ENCODE measurements around the gene THAP2. TPM values are rescaled to one million over a fixed set of nuclear protein-coding genes. Genes with fewer than 3 reads are reported as not detected.

Gene THAP2
- 5.8 TPM for total RNA-seq

DNA sequence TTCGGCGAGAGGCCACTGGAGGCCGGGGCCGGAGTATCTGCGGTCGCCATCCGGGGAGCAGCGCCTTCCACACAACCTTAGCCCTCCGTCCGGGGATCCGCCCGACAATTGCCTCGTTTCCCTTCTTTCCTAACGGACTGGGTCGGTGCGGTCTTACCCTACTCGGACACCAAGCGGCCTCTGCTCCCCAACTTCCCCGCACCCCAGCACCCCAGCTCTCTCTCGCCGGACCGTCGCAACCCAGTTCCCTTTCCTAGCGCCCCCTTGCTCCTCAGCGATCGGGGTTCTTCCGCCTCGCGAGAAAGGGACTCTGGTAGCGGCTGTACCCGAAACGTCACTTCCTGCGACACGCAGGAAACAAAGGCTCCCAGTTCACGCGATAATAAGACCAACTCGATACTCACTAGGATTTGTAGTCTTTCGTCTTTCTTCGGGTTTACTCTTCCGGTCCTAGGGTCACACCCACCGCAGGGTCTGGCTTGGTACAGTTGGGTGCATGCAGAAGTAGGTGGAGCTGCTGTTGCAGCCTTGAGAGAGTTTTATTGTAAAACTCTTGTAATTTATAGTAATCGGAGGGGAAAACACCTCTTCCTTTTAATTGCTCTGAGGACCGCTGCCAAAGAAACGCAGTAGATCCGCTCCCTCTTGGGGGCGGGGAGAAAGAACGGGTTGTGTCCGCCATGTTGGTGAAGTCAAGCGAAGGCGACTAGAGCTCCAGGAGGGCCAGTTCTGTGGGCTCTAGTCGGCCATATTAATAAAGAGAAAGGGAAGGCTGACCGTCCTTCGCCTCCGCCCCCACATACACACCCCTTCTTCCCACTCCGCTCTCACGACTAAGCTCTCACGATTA, at the start of gene THAP2, which contains the start of gene ZFC3H1:
THAP2 (plus strand) TSS at position 741 of the 850 bp plus-strand sequence. CDS start 209 bp downstream, outside the sequence.
ZFC3H1 (minus strand) TSS at position 288 of the 850 bp plus-strand sequence; CDS start at position 50, 238 bp downstream.
- intact Hi-C loops (cut with DNase I): no loop called here

DNA sequence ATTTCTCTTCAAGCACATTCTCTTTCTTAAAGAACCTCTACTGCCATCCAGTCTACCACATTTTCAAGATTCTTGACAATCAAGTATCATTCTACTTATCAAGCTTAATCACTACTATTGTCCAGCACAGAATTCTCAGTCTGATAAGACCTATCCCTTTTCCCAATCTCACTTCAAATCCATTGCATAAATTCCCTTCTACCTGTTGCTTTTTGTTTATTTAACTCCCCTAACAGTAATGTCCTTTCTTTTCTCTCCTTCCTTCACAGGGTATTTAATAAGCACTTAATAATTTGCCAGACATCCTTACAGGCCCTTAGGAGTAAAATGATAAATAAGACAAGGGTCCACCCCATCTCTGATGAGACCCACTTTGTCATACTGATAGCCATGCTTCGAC, 42.2 kb upstream of the THAP2 start:
- ATAC-seq (no peak), DNase-seq (ENCODE audit: low spot score) (no peak)
- intact Hi-C loops (cut with DNase I): no loop called here

More for the DNA sequence above, at the start of gene THAP2, which contains the start of gene ZFC3H1:
- peak; percentile 98 for ATAC-seq
- DNase-seq (ENCODE audit: low spot score): peak; percentile 96

DNA sequence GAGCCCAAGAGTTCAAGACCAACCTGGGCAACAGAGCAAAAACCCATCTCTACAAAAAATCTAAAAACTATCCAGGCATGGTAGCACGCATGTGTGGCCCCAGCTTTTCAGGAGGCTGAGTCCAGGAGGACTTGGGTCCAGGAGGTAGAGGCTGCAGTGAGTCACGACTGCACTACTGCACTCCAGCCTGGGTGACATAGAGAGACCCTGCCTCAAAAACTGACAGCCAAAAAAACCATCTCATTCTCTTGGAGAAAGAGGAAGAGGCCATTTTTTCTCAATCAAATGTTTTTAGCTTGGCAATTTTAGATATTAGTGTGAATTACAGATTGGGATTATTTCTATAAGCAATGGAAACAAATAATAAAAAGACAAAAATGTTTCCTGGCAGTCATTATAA, 38.6 kb upstream of the THAP2 start:
- no peak for DNase-seq (ENCODE audit: low spot score)
- intact Hi-C loops (cut with DNase I): loop anchor here (1.0 kb wide), 1 partner anchor 20 kb away; no protein-coding TSS in a partner anchor
- no peak for ATAC-seq

DNA sequence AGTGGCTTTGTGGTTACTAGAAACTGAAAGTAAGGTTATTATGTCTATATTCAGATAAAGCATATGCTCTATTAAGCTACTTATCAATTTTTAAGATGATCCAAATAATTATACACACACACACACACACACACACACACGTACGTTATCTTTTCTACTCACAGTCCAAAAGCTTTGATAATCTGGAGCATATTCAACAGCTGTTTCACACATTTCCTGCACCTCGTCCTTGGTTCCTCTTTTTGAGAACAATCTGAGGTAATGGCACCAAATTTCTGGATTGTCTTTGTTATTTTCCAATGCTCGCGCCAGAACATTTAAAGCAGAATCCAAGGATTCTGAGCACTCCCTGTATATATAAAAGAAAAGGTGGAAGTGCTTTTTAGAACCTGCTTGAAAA, 38.0 kb upstream of the THAP2 start:
- DNase-seq (ENCODE audit: low spot score): no peak
- ATAC-seq: no peak
- intact Hi-C loops (cut with DNase I): no loop called here

DNA sequence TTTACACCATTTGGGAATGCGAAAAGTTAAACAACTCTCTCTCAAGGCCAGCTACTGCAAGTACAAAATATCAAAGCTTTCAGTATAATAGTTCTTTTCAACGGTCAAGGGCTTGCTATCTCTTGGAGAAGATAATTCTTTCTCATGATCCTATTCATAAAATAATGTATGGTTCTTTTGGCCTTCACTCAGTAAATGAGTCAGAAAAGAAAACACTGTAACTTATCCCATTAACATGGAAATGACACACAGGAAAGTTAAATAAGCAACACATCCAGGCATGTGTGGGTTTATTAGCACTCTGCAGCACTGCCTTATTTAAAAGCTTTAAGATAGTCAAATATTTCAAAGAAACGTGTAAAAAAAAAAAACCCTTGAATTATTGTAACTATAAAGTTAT, 37.3 kb upstream of the THAP2 start:
- intact Hi-C loops (cut with DNase I): no loop called here
- DNase-seq (ENCODE audit: low spot score) (no peak), ATAC-seq (no peak)

DNA sequence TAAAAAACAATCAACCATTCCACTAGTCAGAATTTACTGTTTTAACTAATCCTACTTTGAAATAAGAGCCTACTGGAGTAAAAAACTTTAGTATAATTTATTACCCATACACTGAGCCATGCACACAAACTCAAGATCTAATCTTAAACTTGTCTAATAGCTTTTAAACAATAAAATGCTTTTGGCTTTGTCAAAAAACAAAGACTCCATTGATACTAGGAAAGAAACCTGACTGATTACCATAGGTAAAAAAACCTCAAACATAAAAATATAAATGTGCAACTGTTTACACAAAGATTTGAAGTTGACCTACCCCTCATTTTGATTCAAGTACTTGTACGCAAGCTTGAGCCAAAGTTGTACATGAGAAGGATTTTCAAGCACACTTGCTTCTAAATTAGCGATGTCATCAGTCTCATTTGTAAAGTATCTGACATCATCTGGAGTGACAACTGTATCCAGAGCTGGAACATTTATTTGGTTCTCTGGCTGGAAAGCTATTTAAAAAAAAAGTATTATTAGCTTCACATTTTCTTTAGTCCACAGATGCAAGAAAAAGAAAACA, 36.6 kb upstream of the THAP2 start:
- intact Hi-C loops (cut with DNase I): no loop called here
- no peak for ATAC-seq
- DNase-seq (ENCODE audit: low spot score): no peak

DNA sequence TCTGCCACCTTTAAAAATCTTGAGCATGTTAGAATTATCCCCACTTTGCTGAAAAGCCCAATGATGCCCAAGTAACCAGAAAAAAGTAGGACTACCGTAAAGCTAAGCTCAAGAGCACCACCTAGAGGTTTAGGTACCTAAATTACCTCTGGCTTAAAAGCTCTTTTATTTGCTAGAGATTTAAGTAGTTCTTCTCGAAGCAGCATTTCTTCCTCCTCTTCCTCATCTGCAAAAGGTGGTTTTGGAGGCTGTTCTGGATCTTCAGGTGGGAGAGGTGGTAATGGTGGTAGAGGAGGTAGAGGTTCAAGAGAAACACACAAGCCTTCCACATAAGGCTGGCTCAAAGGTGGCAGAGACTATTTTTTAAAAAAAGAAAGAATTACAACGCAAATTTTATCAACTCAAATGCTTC, 27.4 kb upstream of the THAP2 start:
- no peak for ATAC-seq
- intact Hi-C loops (cut with DNase I): no loop called here
- no peak for DNase-seq (ENCODE audit: low spot score)

DNA sequence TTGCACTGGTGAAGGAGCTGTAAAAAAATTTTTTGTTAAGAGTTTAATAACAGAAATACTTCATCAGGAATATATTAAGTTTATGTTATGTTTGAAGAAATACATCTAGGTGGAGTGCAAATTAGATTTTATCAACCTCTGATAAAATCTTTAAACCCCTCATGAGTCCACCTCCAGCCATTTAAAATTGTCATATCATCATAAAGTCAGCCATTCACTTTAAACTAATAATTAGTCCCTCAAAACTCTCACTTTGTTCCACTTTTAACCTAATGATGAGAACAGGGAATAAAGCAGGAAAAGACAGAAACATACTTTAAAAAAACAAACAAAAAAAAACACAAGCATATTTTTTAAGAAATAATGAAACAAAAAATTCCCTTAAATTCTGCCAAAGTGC, 25.6 kb upstream of the THAP2 start:
- intact Hi-C loops (cut with DNase I): no loop called here
- ATAC-seq (no peak), DNase-seq (ENCODE audit: low spot score) (no peak)

DNA sequence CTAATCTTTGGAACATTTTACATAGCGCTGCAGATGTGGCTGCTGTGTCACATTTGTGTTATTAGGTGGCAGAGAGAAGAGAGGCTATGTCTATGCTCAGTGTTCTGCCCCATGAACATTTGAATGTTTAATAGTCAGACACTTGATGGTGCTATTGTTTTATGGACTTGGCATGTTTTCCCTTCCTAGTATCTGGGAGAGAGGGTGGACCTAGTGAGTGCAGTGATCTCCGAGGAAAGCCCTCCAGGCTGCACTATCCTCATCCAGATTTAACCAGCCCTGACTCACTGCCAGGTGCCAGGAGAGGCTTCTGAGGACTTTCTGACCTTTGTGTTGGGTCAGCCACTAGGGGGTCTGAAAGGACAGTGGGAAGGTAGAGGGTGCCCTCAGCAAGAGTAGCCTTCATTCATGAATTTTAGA, 24.8 kb upstream of the THAP2 start:
- DNase-seq (ENCODE audit: low spot score): no peak
- intact Hi-C loops (cut with DNase I): no loop called here
- no peak for ATAC-seq

DNA sequence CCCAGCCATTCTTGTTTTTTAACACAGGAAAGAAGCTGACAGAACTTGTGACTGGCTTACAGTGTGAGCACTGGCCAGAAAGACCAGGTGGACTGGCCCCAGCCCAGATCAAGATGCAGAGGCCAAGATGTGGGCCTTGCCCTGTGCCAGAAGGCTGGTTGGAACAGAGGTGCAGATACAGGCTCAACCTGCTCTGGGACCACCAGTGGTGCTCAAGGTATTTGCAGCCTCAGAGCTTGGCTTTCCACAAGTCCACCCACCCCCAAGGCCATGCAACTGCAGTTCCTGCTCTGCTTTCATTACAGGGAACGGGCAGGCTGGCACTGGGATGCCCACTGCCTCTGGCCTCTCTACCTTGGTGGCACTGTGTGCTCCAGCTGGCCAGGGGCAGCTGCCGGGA, 23.8 kb upstream of the THAP2 start:
- no peak for ATAC-seq

DNA sequence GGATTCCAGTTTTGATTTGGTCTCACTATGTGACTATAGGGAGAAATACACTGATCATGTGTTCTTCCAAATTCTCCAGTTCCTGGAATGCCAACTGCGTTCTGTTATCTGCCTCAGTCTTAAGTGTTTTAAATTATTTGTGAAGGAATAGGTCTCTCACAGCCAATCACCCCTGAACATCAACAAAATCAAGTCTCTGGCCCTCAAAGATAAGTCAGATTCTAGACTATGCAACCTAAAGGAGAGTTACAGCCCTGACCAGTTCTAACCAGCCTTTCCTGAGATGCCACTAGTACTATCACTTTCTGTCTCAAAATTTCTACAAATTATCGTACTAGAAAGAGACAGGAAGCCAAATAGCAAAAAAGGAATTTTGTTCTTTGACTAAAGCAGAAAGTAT, 22.7 kb upstream of the THAP2 start:
- no peak for DNase-seq (ENCODE audit: low spot score)
- intact Hi-C loops (cut with DNase I): no loop called here
- no peak for ATAC-seq

More for the DNA sequence above, 23.8 kb upstream of the THAP2 start:
- intact Hi-C loops (cut with DNase I): no loop called here
- no peak for DNase-seq (ENCODE audit: low spot score)

DNA sequence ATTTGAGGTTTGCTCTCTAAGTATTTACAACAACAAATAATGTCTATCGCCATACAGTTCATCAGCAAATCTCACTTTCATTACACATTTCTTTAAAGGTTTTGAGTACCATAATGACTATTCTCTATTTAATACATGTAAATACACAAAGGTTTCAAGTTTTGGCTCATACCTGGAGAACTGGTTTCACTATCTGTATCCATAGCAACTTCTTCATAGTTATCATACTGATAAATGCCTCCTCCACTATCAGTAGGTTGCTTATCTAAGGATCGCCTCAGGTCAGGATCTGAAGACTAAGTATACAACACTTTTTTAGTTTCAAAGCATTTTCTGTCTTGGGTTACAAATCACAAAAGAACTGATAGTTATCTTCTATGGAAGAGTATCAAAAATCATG, 21.8 kb upstream of the THAP2 start:
- intact Hi-C loops (cut with DNase I): no loop called here
- no peak for ATAC-seq
- DNase-seq (ENCODE audit: low spot score): no peak

DNA sequence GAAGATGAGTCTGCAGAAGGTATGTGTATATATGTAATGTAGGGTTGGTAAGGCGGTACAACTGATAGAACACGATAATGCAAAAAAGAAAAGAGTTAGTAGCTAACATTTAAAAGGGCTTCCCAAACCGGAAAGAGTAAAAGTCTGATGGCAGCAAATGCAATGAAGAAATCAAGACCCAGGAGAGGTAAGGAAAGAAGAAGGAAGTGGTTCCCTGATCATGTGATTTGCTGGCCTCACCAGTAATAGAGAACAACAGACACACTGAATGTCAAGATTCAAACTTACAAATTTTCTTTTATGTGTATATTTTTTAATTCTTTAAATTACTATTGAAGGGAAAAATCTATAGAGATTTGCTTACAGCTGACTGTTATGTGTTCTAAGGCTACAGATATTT, 18.8 kb upstream of the THAP2 start:
- ATAC-seq: no peak
- intact Hi-C loops (cut with DNase I): loop anchor here (1.0 kb wide), 1 partner anchor 20 kb away; no protein-coding TSS in a partner anchor
- no peak for DNase-seq (ENCODE audit: low spot score)

DNA sequence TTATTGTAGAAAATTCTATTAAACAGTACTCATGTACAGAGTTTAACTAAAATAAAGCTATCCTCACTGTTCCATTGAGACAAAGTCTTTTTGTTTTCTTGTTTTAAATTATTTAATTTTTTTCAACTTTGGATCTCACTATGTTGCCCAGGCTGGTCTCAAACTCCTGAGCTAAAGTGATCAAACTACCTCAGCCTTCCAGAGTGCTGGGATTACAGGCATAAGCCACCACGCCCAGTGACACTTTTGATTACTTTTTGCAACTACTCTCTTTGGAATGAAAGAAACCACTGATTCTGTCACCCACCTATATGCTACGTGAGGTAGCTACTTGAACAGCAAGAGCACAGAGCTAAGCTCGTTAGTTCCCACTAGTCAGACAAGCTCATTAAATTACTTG, 17.6 kb upstream of the THAP2 start:
- ATAC-seq (no peak), DNase-seq (ENCODE audit: low spot score) (no peak)
- intact Hi-C loops (cut with DNase I): no loop called here

DNA sequence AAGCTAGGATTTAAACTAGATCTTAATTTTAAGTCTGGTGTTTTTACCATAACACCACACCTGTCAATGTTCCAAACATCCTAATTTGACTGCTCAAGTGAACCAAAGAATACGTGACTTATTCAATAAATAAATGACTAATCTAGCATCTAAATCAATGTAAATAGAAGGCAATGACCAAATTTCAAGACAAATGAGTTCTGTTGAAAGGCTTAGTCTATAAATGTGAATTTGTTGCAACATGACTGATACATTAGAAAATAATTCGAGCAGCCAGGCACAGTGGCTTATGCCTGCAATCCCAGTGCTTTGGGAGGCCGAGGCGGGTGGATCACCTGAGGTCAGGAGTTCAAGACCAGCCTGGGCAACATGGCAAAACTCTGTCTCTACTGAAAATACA, 15.6 kb upstream of the THAP2 start:
- DNase-seq (ENCODE audit: low spot score): no peak
- intact Hi-C loops (cut with DNase I): no loop called here
- no peak for ATAC-seq

DNA sequence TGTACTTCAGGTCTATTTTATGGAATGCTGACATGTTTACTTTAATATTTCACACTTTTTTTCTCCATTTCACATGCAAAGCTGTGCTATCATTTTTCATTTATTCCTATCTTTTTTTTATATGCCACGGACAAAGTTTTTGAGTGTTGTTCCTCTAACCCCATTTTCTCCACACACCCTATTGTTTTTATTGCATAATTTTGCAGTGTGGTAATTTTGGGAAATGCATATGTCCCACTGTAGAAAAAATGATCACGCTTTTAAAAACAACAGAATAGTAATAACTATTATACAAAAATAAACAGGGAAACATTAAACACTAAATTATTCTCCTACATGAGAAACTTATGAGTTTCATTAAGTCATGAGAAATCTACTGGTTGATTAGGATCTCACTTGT, 14.7 kb upstream of the THAP2 start:
- no peak for DNase-seq (ENCODE audit: low spot score)
- intact Hi-C loops (cut with DNase I): no loop called here
- ATAC-seq: no peak

DNA sequence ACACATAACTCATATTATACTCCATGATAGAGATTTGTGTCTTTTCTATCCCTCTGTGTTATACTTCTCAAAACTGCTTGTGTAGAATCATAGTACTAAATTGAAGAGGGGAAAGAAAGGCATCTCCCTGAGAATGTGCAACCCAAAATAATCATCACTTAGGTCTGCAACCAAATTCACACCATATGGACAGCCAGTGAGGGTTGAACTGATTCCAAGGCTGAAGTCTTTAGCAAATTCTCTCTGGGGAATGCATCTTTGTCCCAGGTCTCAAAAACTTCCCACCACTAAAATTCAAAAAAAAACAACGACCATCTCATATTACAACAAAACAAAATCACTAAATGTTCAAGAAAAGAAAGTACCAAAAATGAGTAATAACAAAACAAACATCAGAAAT, 11.4 kb upstream of the THAP2 start:
- ATAC-seq (no peak), DNase-seq (ENCODE audit: low spot score) (no peak)
- intact Hi-C loops (cut with DNase I): no loop called here

DNA sequence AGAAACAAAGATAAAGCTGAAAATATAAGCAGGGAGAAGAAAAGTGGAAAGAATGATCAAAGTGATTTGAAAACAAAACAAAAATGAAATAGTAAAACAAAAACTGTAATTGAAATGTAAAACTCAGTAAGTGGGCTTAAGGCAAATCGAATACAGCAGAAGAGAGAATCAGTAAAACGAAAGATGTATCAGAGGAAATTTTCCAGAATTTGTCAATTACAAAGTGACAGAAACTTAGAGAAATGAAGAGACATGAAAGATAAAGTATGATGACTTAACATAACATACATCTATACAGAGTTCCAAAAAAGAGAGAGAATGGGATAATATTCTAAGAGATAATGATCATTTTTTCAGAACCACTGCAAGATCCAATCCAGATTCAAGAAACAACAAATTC, 11.0 kb upstream of the THAP2 start:
- DNase-seq (ENCODE audit: low spot score) (no peak), ATAC-seq (no peak)
- intact Hi-C loops (cut with DNase I): no loop called here

DNA sequence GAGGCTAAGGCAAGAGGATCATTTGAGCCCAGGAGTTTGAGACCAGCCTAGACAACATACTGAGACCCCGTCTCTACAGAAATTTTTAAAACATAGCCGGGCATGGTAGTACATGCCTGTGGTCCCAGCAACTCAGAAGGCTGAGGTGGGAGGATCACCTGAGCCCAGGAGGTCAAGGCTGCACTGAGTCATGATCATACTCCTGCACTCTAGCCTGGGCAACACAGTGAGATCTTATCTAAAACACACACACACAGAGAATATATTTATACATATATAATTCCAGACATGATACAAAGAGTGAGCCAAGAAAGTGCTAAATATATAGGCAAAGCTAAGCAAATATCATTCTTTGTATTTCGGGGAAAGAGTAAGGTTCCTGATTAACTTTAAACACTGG, 9.9 kb upstream of the THAP2 start:
- no peak for ATAC-seq

DNA sequence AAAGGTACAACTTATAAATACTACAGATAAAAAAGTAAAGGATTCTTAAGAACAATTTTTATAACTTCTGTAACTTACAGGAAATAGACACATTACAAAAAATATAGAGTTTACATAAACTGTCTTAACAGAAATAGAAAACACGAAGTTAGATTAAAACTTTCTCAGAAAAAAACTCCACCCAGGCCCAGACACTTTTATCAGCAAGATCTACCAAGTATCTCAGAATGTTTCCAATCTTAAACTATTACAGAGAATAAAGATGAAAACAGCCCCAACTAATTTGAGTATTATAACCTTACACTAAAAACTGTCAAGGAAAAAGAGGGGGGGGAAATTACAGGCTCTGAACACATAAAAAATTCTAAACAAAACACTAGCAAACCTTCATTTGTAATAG, 8.6 kb upstream of the THAP2 start:
- intact Hi-C loops (cut with DNase I): no loop called here
- DNase-seq (ENCODE audit: low spot score): no peak
- ATAC-seq: no peak

More for the DNA sequence above, 9.9 kb upstream of the THAP2 start:
- DNase-seq (ENCODE audit: low spot score): no peak
- intact Hi-C loops (cut with DNase I): no loop called here
